ENCODE measurements around the gene CHRNG.

GRCh38 chr2:232523682-232524597 is 15.6 kb upstream of the CHRNG start:
- TF ChIP-seq SPI1 (IDR thresholded peaks at IDR 0.05; ENCODE audit: low read depth, low read length), result no peak
- TF ChIP-seq POLR2AphosphoS5 (IDR thresholded peaks at IDR 0.05; ENCODE audit: low read depth, low read length), result no peak
